ENCODE data around the gene CIB2.

The CIB2 gene

GRCh38 chr15:78103406-78104118 is 27.7 kb downstream of the CIB2 start:
- Histone ChIP-seq H3K27ac (ENCODE audit: low read length) (no peak overlapping the region), H3K4me1 (ENCODE audit: insufficient read depth, low read length) (no peaks in the 10 kb centered on the region), H3K27me3 (ENCODE audit: insufficient read depth, low read length) (no peaks in the 10 kb centered on the region), H3K9me3 (ENCODE audit: insufficient read depth, low read depth, low read length) (no peaks in the 10 kb centered on the region), H3K4me3 (ENCODE audit: low read length) (no peak overlapping the region), H3K9ac (ENCODE audit: low read depth, low read length) (no peak overlapping the region), H3K36me3 (ENCODE audit: insufficient read depth, low read depth, low read length) (no peaks in the 10 kb centered on the region)

GRCh38 chr15:78102741-78103140 is 28.5 kb downstream of the CIB2 start:
- Histone ChIP-seq H3K4me1 (ENCODE audit: insufficient read depth, low read length) (no peaks in the 10 kb centered on the region), H3K27me3 (ENCODE audit: insufficient read depth, low read length) (no peaks in the 10 kb centered on the region), H3K9ac (ENCODE audit: low read depth, low read length) (no peak overlapping the region), H3K4me3 (ENCODE audit: low read length) (no peak overlapping the region), H3K36me3 (ENCODE audit: insufficient read depth, low read depth, low read length) (no peaks in the 10 kb centered on the region), H3K9me3 (ENCODE audit: insufficient read depth, low read depth, low read length) (no peaks in the 10 kb centered on the region), H3K27ac (ENCODE audit: low read length) (no peak overlapping the region)

DNA sequence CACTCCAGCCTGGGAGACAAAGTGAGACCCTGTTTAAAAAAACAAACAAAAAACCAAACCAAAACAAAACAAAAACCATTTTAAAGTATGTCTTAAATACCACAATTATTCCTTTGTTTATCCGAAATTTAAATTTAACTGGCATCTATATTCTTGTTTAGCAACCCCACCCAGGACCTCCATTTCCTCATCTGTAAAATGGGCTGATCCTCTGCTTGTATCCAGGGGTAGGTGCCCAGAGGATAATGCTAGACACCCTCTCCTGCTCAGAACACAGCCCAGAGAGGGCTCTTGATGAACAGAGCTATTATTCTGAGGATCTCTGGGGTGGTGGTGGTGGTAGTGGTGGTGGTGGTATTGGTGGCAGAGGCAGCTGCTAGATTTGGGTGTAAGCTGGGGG is 29.0 kb downstream of the CIB2 start:
- H3K36me3 ChIP-seq (ENCODE audit: insufficient read depth, low read depth, low read length), result no peaks in the 10 kb centered on the region
- H3K4me1 ChIP-seq (ENCODE audit: insufficient read depth, low read length), result no peaks in the 10 kb centered on the region
- no peak overlapping the region for H3K27ac ChIP-seq (ENCODE audit: low read length)
- H3K9ac ChIP-seq (ENCODE audit: low read depth, low read length), result no peak overlapping the region
- no peak overlapping the region for H3K4me3 ChIP-seq (ENCODE audit: low read length)
- H3K27me3 ChIP-seq (ENCODE audit: insufficient read depth, low read length), result no peaks in the 10 kb centered on the region
- H3K9me3 ChIP-seq (ENCODE audit: insufficient read depth, low read depth, low read length), result no peaks in the 10 kb centered on the region

GRCh38 chr15:78101423-78102105 is 29.7 kb downstream of the CIB2 start:
- Histone ChIP-seq H3K9me3 (ENCODE audit: insufficient read depth, low read depth, low read length) (no peaks in the 10 kb centered on the region), H3K36me3 (ENCODE audit: insufficient read depth, low read depth, low read length) (no peaks in the 10 kb centered on the region), H3K27me3 (ENCODE audit: insufficient read depth, low read length) (no peaks in the 10 kb centered on the region), H3K9ac (ENCODE audit: low read depth, low read length) (no peak overlapping the region), H3K4me3 (ENCODE audit: low read length) (no peak overlapping the region), H3K27ac (ENCODE audit: low read length) (no peak overlapping the region), H3K4me1 (ENCODE audit: insufficient read depth, low read length) (no peaks in the 10 kb centered on the region)

DNA sequence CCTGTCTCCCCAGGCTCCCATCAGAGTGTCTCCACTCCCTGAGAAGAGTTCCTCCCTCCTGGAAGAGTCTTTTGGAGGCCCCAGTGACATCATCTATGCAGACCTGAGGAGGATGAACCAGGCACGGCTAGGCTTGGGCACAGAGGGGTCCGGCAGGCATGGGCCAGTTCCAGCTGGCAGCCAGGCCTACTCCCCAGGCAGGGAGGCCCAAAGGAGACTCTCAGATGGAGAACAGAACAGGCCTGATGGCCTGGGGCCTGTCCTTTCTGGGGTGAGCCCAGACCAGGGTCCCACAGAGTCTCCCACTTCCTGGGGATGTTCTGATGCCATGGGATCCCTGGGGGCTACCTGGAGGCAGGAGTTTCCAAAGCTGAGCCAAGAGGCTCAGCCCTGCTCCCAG is 30.4 kb downstream of the CIB2 start:
- no peak overlapping the region for H3K9ac ChIP-seq (ENCODE audit: low read depth, low read length)
- no peak overlapping the region for H3K27ac ChIP-seq (ENCODE audit: low read length)
- no peaks in the 10 kb centered on the region for H3K27me3 ChIP-seq (ENCODE audit: insufficient read depth, low read length)
- H3K9me3 ChIP-seq (ENCODE audit: insufficient read depth, low read depth, low read length), result no peaks in the 10 kb centered on the region
- no peaks in the 10 kb centered on the region for H3K36me3 ChIP-seq (ENCODE audit: insufficient read depth, low read depth, low read length)
- H3K4me3 ChIP-seq (ENCODE audit: low read length), result no peak overlapping the region
- H3K4me1 ChIP-seq (ENCODE audit: insufficient read depth, low read length), result no peaks in the 10 kb centered on the region

DNA sequence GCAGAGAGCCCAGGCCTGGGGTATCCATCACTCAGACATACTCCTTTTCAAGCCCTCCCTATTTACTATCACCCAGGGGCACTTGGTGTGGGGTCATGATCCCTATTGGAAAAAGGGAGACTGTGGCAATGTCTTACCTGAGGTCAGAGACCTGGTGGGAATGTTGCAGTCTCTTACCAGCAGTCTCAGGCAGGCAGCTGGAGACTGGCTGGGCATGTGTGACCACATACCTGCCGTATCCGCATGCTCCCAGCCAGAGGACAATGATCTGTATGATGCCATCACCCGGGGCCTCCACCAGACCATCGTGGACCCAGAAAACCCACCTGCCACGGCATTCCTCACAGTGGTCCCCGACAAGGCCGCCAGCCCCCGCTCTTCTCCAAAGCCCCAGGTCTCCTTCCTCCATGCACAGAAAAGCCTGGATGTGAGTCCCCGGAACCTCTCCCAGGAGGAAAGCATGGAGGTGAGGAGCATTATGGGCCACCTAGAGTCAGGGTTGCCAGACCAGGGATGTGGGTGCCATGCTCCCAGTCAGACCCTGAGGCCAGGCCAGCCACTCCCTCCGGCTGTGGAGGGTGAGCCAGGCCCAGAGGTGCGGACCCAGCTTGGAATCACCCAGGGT is 33.0 kb downstream of the CIB2 start:
- peaks cover 6% of the 10 kb centered on the region; the same call in 1 of the 2 replicates for H3K27me3 ChIP-seq (ENCODE audit: insufficient read depth, low read length)
- H3K36me3 ChIP-seq (ENCODE audit: insufficient read depth, low read depth, low read length), result no peaks in the 10 kb centered on the region
- no peak overlapping the region for H3K9ac ChIP-seq (ENCODE audit: low read depth, low read length)
- no peaks in the 10 kb centered on the region for H3K4me1 ChIP-seq (ENCODE audit: insufficient read depth, low read length)
- no peak overlapping the region for H3K27ac ChIP-seq (ENCODE audit: low read length)
- no peaks in the 10 kb centered on the region for H3K9me3 ChIP-seq (ENCODE audit: insufficient read depth, low read depth, low read length)
- H3K4me3 ChIP-seq (ENCODE audit: low read length), result no peak overlapping the region

- Histone ChIP-seq H3K27me3 (ENCODE audit: insufficient read depth, low read length) (peaks cover 12% of the 10 kb centered on the region; the same call in 1 of the 2 replicates), H3K9ac (ENCODE audit: low read depth, low read length) (no peak overlapping the region), H3K27ac (ENCODE audit: low read length) (no peak overlapping the region), H3K9me3 (ENCODE audit: insufficient read depth, low read depth, low read length) (no peaks in the 10 kb centered on the region), H3K36me3 (ENCODE audit: insufficient read depth, low read depth, low read length) (no peaks in the 10 kb centered on the region), H3K4me3 (ENCODE audit: low read length) (no peak overlapping the region), H3K4me1 (ENCODE audit: insufficient read depth, low read length) (no peaks in the 10 kb centered on the region)
Measured at GRCh38 chr15:78097667-78098066, 33.6 kb downstream of the CIB2 start.

GRCh38 chr15:78093242-78094020 is 37.8 kb downstream of the CIB2 start:
- H3K27ac ChIP-seq (ENCODE audit: low read length), result no peak overlapping the region
- H3K4me3 ChIP-seq (ENCODE audit: low read length), result no peak overlapping the region
- peaks cover 21% of the 10 kb centered on the region; the same call in 1 of the 2 replicates for H3K27me3 ChIP-seq (ENCODE audit: insufficient read depth, low read length)
- H3K4me1 ChIP-seq (ENCODE audit: insufficient read depth, low read length), result no peaks in the 10 kb centered on the region
- no peaks in the 10 kb centered on the region for H3K36me3 ChIP-seq (ENCODE audit: insufficient read depth, low read depth, low read length)
- no peaks in the 10 kb centered on the region for H3K9me3 ChIP-seq (ENCODE audit: insufficient read depth, low read depth, low read length)
- no peak overlapping the region for H3K9ac ChIP-seq (ENCODE audit: low read depth, low read length)

GRCh38 chr15:78092261-78093041 is 38.8 kb downstream of the CIB2 start, which contains the start of gene SH2D7:
Gene SH2D7 (plus strand): TSS chr15:78092561. CDS start chr15:78092585, 24 bp downstream.
- H3K9ac ChIP-seq (ENCODE audit: low read depth, low read length), result no peak within 1 kb of the TSS
- H3K4me1 ChIP-seq (ENCODE audit: insufficient read depth, low read length), result no peaks in the 10 kb centered on the region
- H3K27me3 ChIP-seq (ENCODE audit: insufficient read depth, low read length), result peaks cover 21% of the 10 kb centered on the region; the same call in 1 of the 2 replicates
- no peaks in the 10 kb centered on the region for H3K36me3 ChIP-seq (ENCODE audit: insufficient read depth, low read depth, low read length)
- H3K4me3 ChIP-seq (ENCODE audit: low read length), result no peak within 1 kb of the TSS
- no peaks in the 10 kb centered on the region for H3K9me3 ChIP-seq (ENCODE audit: insufficient read depth, low read depth, low read length)
- H3K27ac ChIP-seq (ENCODE audit: low read length), result no peak within 1 kb of the TSS

- Histone ChIP-seq H3K27ac (ENCODE audit: low read length) (no peak overlapping the region), H3K4me3 (ENCODE audit: low read length) (no peak overlapping the region), H3K27me3 (ENCODE audit: insufficient read depth, low read length) (peaks cover 21% of the 10 kb centered on the region; the same call in 1 of the 2 replicates), H3K4me1 (ENCODE audit: insufficient read depth, low read length) (no peaks in the 10 kb centered on the region), H3K9me3 (ENCODE audit: insufficient read depth, low read depth, low read length) (no peaks in the 10 kb centered on the region), H3K9ac (ENCODE audit: low read depth, low read length) (no peak overlapping the region), H3K36me3 (ENCODE audit: insufficient read depth, low read depth, low read length) (no peaks in the 10 kb centered on the region)
Measured at GRCh38 chr15:78090422-78091063, 40.7 kb downstream of the CIB2 start.

Data from iPS-20b (cell line).